ENCODE data around the gene PARVA.
"Not testable (repeated sequence)": the region's sequence is repeated elsewhere in the genome, so short reads cannot be mapped to it uniquely, and the experiment has no call there.

The PARVA gene

DNA sequence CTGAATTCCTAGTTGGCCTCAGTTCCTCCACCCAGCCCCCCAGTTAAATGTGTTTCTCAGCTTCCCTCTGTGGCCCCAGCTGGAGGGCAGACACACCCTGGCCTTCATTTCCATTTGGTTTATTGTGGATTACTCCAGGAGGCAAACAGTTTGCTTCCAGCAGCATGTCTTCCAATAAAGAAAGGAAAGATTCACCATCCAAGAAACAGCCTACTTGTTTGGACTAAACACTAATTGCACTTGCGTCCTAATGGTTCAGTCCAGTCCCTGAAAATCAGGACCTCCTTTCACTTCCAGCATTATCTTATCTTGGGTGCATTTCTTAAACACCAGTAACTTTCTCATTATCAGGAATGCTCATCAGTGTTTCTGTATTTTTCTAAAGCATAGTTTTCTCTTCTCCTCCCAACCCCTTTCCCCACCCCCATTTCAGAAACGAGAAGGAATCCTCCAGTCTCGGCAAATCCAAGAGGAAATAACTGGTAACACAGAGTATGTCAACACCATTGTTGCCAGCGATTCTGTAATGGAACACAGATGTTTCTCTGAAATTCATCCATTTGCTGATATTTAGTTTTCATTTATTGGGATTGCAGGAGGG lies 130.9 kb downstream of the PARVA start:
- DNase-seq: no peak

DNA sequence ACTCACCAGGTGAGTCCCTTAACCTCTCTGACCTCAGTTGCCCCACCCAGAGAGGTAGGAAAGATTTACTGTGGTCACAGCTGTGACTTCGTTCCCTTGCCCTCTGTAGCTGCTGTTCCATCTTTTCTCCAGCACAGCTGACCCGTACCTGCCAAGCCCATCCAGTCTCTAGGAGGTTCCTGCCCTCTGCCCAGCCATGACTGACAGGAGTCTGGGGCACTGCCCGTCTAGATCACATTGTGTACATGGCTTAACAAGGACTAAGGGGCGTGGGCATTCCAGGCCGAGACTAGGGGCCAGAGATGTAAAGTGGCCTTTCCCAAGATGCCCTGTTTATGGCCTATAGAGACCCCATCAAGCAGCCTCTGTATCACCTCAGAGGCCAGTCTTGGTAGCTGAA lies 132.0 kb downstream of the PARVA start:
- no peak for DNase-seq

DNA sequence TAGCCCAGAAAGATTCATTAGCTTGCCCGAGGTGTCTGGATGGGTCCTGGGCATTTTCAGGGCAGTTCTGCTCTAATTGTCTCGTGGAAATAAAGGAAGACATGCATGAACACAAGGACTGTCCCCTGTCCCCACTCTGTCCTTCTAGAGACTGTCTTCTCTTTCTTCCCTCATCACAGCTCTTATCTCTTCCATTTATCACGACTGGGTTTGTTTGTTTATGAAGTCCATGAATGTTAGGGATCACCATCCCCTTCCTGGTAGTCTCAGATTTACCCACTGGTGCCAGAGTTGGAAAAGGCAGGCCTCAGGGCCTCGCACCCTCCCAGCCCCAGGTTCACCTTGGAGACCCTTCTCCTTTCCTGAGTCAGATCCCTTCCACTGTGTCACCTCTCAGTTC lies 134.8 kb downstream of the PARVA start:
- no peak for DNase-seq

DNA sequence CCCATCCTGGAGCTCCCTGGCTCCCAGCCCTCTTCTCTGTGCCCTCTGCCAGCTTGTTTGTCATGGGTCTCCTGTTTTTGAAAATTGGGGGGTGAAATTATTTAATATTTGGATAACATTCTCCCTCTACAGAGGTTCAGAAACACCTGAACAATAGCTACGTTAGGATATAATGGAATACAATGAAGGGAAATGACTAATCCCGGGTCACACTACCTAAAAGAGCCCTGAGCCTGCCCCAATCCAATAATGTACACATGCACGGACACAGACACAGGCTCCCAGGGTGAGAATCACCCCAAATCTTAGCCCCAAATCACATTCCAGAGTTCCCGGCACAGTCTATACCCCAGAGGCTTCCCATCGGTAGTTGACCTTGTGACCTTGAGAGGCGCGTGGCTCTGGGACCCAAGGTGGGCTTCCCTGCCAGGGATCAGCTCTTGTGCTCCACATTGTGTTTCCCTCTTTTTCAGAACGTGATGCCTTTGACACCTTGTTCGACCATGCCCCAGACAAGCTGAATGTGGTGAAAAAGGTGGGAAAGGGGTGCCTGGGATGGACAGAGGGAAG lies 135.5 kb downstream of the PARVA start:
- no peak for DNase-seq

DNA sequence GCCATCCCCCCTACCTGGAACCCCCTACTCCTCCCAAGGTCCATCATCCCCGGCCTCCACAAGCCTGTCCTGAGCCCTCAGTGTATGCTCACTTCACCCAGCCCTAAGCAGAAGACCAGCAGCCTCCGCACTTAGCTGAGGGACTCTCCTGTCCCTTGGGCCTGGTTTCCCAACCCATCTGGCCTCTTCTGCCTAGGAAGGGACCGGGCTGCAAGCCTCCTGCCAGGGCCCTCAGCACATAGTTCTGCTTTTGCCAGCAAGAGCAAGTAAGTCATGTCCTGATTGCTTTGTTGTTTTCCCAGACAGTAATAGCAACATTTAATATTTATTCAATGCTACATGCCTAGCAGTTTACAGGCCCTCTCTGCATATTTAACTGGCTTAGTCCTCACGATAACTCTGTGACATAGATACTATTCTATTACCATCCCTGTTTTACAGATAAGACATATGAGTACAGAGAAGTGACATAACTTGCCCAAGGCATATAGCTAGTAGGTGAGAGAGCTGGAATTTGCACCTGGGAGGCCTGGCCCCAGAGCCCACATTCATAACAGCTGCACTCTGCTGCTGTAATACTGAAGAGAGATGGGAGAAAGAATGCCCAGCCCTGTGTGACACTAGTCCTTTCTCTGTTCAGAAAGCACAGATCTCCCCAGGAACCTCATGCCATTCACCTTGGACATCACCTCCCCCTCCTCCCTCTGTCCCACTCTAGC lies 139.2 kb downstream of the PARVA start:
- DNase-seq: no peak

DNA sequence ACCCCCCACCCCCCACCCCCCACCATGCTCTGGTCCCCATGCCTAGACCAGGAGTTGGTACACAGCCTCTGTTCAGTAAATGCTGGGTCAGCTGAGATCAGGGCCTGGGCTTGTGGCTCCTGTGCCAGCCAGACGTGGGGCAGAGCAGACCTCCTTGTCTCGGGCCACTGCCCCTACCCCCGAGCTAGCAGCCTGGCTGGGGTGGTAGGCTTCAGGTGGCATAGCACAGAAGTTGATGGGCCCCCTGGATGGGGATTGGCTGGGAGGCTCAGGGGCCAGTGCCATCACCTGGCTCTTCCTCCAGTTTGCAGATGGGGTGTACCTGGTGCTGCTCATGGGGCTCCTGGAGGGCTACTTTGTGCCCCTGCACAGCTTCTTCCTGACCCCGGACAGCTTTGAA lies 139.9 kb downstream of the PARVA start:
- no peak for DNase-seq

DNA sequence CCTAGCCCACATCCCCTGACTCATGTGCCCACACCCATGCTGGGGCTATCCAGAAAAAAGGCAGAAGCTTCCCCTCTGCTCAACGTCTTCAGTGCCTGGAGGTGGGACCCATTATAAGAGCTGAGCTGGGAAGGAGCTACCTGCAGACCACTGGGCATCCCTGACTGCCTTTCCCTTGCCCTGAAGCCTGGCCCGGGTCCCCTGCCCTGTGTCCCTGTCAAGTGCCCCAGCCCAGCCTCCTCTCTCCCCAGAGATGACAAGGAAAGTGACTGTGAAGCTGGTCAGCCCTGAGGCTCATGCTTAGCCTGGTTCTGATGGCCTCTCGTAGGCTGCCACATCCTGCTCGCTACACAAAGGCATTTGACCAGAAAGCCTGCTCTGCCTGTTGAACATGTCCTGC lies 140.4 kb downstream of the PARVA start:
- DNase-seq: no peak

DNA sequence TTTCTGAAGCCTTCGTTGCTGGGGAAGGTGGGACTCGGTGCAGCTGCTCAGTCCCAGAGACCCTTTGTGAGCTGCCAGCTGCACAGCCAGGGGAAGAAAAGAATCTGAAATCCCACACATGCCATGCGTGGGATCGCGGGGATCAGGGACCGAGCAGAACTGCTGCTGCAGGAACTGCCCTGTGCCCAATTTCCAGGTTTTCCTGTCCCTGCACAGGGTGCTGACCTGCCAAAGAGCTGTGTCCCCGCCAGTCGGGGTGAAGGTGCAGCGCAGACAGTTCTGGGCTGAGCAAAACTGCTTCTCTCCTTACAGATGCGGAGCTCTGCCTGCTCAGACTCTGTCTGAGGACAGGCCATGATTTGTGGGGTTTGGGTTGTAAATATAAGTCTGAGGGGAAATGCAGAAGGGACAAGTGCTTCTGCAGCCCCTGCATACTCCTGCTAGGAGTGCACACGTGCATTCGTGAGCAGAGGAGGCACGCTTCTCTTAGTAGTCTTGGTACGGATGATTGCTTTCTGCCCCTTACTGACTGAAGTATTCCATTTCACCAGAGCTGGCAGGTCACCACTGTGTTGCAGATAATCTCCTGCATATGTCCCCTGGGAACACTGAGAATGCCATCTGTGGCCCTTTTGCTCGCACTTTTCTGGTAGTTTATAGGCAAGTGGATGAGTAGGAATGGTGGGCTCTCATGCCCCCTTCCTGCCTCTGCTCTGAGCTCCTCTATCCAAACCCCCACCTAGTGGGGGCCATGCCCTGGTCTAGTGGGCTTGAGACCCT lies 141.4 kb downstream of the PARVA start:
- DNase-seq: no peak

DNA sequence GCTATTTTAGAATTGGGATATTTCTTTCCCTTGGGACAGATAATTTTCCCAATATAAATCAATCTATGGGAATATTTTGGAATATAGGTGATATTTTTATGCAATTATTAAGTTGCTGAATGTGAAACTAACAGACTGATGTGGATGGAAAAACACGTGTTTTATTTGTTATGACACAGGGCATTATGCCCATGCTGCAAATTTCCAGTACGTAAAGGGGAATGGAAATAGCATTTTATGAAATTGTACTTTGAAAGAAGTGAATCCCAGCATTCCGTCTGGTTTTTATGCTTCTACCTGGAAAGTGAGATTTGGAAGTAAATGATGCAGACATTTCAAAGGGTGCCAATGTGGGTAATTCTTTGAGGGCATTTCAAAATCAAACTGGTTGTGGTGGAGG lies 142.7 kb downstream of the PARVA start:
- DNase-seq: no peak

DNA sequence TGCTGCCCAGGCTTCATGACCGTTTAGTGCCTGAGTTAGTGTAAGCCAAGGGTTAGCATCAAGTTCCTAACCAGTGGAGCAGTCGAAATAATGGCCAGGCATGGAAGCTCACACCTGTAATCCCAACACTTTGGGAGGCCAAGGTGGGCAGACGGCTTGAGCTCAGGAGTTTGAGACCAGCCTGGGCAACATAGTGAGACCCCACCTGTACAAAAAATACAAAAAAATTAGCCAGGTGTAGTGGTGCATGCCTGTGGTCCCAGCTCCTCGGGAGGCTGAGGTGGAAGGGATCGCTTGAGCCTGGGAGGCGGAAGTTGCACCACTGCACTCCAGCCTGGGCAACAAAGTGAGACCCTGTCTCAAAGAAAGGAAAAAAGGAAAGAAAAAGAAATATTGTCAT lies 143.2 kb downstream of the PARVA start:
- DNase-seq: not testable (repeated sequence)

DNA sequence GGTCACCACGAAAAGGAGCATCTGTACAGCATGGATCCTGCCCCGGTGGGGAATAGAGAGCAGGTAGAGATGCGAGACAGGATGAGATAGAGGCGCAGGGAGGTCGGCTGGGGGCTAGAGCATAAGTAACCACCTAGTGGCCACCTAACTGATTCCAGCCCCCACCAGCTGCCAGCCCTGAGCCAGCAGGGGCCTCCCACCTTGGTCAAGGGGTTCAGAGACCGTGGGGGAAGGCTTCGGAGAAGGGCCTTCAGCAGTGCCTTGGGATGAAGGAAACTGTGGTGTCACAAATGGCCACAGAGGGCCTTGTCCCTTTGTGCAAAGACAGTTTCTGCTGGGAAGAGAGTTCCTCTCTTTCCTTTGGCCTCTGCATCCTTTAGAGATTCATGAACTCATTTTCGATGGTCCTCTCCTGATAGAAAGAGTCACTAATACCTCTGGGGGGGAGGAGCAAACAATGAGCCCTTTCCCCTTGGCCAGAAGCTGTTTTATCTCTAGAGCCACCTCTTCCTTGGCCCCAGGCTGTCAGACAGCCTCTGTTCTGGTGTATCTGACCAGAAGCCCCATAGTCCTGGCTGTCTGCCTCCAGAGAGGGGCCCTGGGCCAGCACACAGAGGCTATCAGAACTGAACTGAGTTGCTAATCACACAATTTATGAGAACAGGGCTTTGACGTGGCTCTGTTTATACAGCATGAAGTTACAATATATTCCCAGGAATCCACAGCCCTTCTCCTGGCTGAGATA lies 146.0 kb downstream of the PARVA start:
- no peak for DNase-seq

DNA sequence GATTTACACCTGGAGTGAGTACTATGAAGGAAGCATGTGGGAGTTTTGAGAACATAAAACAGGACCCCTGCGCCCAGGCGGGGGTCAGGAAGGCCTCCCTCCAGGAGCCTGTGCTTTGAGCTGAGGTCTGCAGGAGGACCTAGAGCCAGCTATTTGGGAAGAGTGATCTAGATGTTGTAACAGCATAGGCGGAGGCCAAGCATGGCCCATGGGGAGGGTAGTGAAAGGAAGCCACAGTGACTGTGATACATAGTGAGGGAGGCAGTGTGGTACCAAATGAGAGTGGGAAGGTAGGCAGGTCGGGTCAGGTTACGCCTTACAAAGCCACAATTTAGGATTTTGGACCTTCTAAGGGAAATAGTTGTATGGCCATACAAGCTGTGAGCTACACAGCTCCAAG lies 147.5 kb downstream of the PARVA start:
- DNase-seq: no peak

DNA sequence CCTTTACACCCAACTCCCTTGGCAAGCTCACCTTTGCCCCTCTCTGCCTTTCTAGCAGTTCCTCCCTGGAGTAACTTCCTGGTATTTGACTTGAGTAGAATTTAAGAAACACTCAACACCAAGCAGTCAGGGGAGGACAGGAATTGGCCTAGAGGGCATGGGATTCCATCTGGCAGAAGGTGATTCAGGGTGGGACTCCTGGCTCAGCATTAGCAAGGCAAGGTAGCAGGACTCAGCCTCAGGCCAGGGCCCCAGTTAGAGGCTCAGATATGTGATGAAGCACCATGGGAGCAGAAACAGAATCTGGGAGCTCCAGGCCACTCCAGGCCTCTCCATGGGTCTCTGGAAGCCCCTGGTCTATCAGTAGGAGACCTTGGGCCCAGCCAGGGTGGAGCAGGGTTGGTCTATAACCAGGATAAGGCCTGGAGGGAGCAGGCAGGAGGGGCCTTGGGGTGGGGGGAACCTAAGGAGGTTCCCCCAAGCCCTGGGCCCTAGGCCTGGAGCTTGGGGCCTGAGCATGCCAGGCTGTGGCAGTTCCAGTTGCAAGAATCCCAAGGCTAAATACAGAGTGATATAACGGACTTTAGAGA lies 148.2 kb downstream of the PARVA start:
- DNase-seq: no peak

DNA sequence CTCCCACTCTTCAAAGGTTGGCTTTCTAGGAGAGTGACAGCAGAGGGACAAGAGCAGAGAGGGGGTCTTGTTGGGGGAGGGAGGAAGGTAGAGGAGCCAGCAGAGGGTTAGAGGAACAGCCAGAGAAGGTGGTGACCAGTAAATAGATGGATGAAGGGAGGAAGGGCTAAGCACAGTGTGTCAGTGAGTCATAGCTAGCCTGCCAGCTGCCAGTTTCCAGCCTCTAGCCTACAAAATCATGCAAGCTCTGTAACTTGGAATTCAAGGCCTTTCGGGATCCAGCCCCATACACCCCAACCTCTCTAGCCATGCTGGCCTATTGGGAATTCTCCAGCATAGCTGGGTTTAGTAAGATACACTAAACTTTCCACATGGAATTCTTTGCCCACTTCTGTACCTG lies 149.4 kb downstream of the PARVA start:
- DNase-seq: no peak

DNA sequence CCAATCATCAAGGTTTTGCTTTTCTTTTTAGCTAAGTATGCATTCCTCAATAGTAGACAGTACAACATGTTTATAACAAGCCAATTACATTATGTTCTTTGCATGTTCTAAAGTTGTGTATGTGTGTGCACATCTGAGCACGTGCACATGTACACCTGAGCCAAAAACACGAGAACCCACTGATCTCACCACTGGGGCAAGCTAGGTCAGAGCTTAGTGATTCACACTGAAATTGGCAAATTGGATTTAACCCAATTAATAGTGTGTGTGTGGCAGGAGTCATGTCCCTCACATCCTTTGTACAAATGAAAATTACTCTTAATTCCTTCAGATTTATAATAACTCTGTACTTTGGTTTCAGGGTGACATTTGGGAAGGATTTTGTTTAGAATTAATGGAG lies 151.1 kb downstream of the PARVA start:
- no peak for DNase-seq

DNA sequence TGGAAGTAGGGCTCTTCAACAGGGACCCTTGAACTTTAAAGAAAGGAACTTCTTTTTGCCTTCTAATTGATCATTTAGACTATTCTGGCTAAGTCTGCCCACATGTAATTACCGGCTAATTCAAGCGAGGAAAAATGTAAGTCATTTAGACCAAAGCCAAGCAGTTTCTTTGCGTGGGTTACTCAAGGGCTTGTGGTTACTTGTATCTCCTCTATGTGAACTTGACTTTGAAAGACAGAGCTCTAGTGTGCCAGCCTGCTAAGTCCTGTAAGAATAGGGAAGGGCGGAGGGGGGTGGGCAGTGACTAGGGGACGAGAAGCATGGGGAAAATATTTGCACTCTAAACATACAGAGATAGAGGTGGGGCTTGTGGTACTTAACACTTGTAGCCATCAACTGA lies 151.7 kb downstream of the PARVA start:
- DNase-seq: no peak

DNA sequence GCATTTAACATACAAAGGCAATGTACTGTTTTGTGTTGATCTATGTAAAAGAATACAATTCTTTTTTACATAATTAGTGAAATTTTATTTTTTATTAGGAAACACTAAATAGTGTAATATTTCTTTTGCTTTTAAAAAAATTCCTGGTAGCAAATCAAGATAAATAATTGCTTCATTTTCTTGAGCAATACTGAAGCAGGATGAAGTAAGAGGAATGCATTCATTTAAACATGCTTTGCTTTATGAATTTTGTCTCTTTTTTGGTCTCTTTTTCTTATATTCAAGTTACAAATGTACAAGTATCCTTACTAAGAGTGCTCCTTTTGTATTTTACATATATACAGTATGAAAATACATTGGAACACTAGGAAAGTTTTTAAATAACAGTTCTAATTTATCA lies 152.4 kb downstream of the PARVA start:
- no peak for DNase-seq

DNA sequence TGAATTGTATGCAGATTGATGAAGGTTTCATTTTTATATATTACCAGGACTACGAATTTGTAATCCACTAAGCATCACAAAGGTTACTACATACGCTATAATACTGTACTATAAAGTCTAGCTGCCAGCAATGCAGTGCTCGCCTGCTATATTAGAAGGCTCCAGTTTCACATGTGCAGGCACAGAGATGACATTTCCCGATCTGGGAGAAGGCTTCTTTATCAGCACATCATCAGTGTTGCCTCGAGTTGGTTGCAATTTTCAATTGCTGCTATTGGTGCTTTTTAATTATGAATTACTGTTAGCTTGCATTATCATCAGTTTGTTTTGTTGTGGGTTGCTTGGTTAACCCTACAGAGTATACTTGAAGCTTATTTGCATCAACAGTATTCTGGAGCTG lies 153.6 kb downstream of the PARVA start:
- DNase-seq: no peak

DNA sequence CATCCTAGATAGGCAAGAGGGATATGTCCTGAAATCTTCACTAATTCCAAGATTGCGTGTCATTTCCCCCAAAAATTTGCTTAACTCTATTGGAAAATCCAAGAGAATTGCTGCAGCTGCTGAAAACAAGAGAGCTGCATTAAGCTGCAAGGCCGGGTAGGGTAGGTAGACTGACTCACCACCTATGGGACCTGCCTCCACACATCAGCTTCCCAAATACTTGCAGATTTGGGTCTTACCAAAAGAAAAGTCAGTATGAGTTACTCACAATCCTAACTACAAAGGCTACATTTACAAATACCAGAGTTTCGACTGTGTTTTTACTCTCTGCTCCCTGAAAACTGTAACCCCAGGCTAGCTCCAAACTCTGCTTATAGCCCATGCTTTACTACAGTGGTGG lies 154.3 kb downstream of the PARVA start:
- no peak for DNase-seq

DNA sequence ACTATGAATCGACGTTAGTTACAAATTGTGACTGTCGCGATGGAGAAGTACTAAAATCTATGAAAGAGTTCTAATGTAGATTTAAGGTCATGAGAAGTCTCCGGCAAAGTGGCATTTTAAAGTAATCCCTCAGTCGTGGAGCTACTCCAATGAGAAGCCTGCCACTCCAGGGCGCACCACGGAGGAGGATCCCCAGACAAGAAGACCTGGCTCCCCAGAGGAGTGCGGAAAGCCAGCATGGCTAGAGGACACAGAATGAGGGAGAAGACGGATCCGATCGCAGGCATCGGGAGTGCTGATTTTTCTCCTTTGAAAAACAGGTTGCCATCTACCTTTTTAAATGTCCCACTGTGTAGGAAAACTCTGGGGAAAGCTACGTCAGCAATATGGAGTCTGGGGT lies 155.2 kb downstream of the PARVA start:
- no peak for DNase-seq

DNA sequence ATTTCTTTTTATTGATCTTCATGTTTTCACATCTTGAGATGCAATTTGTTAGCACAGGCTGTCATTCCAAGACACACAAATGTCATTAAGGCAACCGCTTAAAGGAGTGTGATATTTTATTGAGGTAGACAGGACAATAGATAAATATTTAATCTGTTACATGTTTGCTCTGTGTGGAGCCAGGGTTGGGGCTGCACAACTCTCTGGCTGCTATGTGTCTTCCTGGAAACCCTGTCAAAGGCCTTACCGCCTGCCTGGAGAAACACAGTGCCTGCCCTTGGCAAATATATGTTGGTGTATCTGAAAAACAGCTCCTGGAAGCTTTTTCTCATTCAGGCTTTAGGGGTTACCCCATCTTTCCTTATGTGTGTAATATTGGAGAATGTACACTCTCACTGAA lies 157.2 kb downstream of the PARVA start:
- no peak for DNase-seq

DNA sequence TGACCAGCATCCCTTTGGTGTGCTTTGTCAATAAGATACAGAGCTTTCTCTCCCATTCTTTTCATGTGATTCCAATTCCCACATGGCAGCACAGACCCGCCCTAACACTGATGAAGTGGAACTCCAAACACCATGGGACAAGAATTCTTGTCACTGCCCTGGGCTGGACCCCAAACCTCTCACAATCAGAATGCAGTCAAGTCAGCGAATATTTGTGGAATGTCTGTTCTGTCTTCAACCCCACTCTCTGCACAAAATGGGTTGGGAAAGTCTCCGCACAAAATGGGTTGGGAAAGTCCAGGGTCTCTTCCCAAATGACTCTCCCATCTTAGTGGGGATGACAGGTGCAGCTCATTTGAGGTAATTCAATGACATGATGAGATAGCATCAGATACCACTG lies 157.9 kb downstream of the PARVA start:
- no peak for DNase-seq

DNA sequence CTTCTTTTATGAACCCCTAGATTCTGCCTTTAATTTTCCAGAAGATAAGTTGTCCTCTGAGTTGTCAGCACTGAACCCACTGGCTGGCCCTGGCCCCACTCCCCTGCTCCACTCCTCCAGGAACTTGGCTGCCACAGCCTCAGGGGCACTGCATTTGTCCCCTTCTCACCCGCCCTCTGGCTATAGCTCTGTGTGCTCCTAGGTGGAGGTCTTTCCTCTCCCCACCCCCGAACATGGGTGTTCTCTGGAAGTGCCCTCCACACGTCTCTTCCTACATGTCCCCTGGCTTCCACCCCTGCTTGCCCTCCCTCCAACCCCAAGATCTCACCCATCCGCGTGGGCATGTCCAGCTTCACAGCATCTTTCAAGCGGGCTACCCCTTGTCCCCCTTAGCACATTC lies 159.2 kb downstream of the PARVA start:
- DNase-seq: no peak

Data from stimulated activated CD4-positive, alpha-beta T cell treated with anti-CD3 and anti-CD28 coated beads, Interleukin-4, amount 100 ng/mL, for 4 hours (primary cell).